Astrocyte of the hippocampus (primary cell): Measurements from ENCODE around the gene PPM1N.

ENCODE experiments used
- DNase-seq: peaks from one replicate; pipeline ENCODE4 v3.0.0; 2011; ENCODE audit warnings: low read depth, low spot score

PPM1N gene

GRCh38 chr19:45528744-45529419 is 30.6 kb downstream of the PPM1N start:
- DNase-seq, result peak; percentile 66

- no peak for DNase-seq
Observed at GRCh38 chr19:45529420-45529785, 31.2 kb downstream of the PPM1N start.

- DNase-seq, result no peak
Observed at GRCh38 chr19:45531349-45531748, 33.1 kb downstream of the PPM1N start.

- no peak for DNase-seq
Observed at GRCh38 chr19:45539459-45539858, 41.2 kb downstream of the PPM1N start.

GRCh38 chr19:45542234-45542668 is 44.0 kb downstream of the PPM1N start:
- DNase-seq, result no peak

- no peak for DNase-seq
Observed at GRCh38 chr19:45547211-45547770, 49.0 kb downstream of the PPM1N start.

- no peak for DNase-seq
Observed at GRCh38 chr19:45547965-45548609, 49.8 kb downstream of the PPM1N start.
